GM23338 (cell line): ENCODE measurements around the gene NPDC1. TPM values are rescaled to one million over a fixed set of nuclear protein-coding genes. Genes with fewer than 3 reads are reported as not detected.

Experiments used
- ATAC-seq: fragments of 200-7000 bp; cut with Tn5 transposase; 3 replicates; pipeline ENCODE4 v1.9.1; 2020
- DNase-seq: peaks from one replicate; pipeline ENCODE4 v3.0.0-alpha.2; 2015; ENCODE audit warnings: low spot score
- H2AFZ ChIP-seq: fragments of 200-600 bp; sonication (generic); 2 replicates; pipeline ENCODE4 v1.8.0; 2016; ENCODE audit warnings: antibody characterized with exemption, mild to moderate bottlenecking, moderate library complexity
- H3F3A ChIP-seq: fragments of 200-600 bp; sonication (generic); replicated peaks from 2 replicates; pipeline ENCODE4 v1.8.0; 2017; ENCODE audit warnings: antibody characterized with exemption, mixed run types, low read depth
- H3K27ac ChIP-seq: fragments of 200-600 bp; sonication (generic); 2 replicates; pipeline ENCODE4 v1.6.1; 2016; ENCODE audit warnings: low read depth
- H3K27me3 ChIP-seq: fragments of 200-600 bp; sonication (generic); 2 replicates; pipeline ENCODE4 v1.8.0; 2016; ENCODE audit warnings: mild to moderate bottlenecking, mixed run types, moderate library complexity; ENCODE audit not compliant: insufficient read depth
- H3K36me3 ChIP-seq: fragments of 200-600 bp; sonication (generic); 2 replicates; pipeline ENCODE4 v1.8.0; 2016; ENCODE audit warnings: mild to moderate bottlenecking; ENCODE audit not compliant: insufficient read depth
- H3K4me1 ChIP-seq: fragments of 200-600 bp; sonication (generic); 2 replicates; pipeline ENCODE4 v1.8.0; 2016; ENCODE audit warnings: mild to moderate bottlenecking, moderate library complexity; ENCODE audit not compliant: insufficient read depth
- H3K4me2 ChIP-seq: fragments of 200-600 bp; sonication (generic); 2 replicates; pipeline ENCODE4 v1.7.1; 2017; ENCODE audit warnings: mixed run types
- H3K4me3 ChIP-seq: fragments of 200-600 bp; sonication (generic); 2 replicates; pipeline ENCODE4 v1.6.1; 2016; ENCODE audit warnings: mixed run types
- H3K79me2 ChIP-seq: fragments of 200-600 bp; sonication (generic); replicated peaks from 2 replicates; pipeline ENCODE4 v1.8.0; 2017; ENCODE audit warnings: mild to moderate bottlenecking; ENCODE audit not compliant: insufficient read depth
- H3K9me2 ChIP-seq: fragments of 200-600 bp; sonication (generic); 2 replicates; pipeline ENCODE4 v1.8.0; 2017; ENCODE audit not compliant: insufficient read depth
- H4K20me1 ChIP-seq: fragments of 200-600 bp; sonication (generic); replicated peaks from 2 replicates; pipeline ENCODE4 v1.8.0; 2017; ENCODE audit warnings: mild to moderate bottlenecking; ENCODE audit not compliant: insufficient read depth
- H3K27ac Mint-ChIP-seq: 2 replicates; pipeline ENCODE4 v1.8.0; 2020; ENCODE audit warnings: inconsistent platforms, mild to moderate bottlenecking, moderate library complexity, mixed read lengths
- H3K27me3 Mint-ChIP-seq: 3 replicates; pipeline ENCODE4 v1.8.0; 2022; ENCODE audit warnings: low read depth, mild to moderate bottlenecking, moderate library complexity, mixed read lengths, inconsistent platforms; ENCODE audit not compliant: insufficient read depth, poor library complexity
- H3K36me3 Mint-ChIP-seq: 3 replicates; pipeline ENCODE4 v1.8.0; 2021; ENCODE audit warnings: low read depth, mild to moderate bottlenecking, inconsistent platforms, moderate library complexity, mixed read lengths
- H3K4me1 Mint-ChIP-seq: 3 replicates; pipeline ENCODE4 v1.8.0; 2020; ENCODE audit warnings: mild to moderate bottlenecking, inconsistent platforms, mixed read lengths
- H3K4me3 Mint-ChIP-seq: 3 replicates; pipeline ENCODE4 v1.8.0; 2021; ENCODE audit warnings: moderate library complexity, mild to moderate bottlenecking, inconsistent platforms, mixed read lengths
- H3K9me3 Mint-ChIP-seq: 3 replicates; pipeline ENCODE4 v1.8.0; 2020; ENCODE audit warnings: moderate library complexity, mild to moderate bottlenecking, inconsistent platforms, mixed read lengths
- JUNB ChIP-seq: IDR thresholded peaks from one replicate; pipeline ENCODE4 v1.6.1; 2016; ENCODE audit warnings: antibody characterized with exemption; ENCODE audit not compliant: unreplicated experiment
- STAT1 ChIP-seq: IDR thresholded peaks from one replicate; pipeline ENCODE4 v1.6.1; 2016; ENCODE audit warnings: antibody characterized with exemption; ENCODE audit not compliant: unreplicated experiment
- ZNF114 ChIP-seq: fragments of 250-450 bp; sonication (Bioruptor Pico); IDR thresholded peaks from 2 replicates; pipeline ENCODE4 v1.5.0; 2020; ENCODE audit warnings: mild to moderate bottlenecking, moderate library complexity
- ZNF331 ChIP-seq: fragments of 250-450 bp; sonication (Bioruptor Pico); IDR thresholded peaks from 2 replicates; pipeline ENCODE4 v1.5.0; 2020; ENCODE audit warnings: low read depth, mild to moderate bottlenecking, moderate library complexity
- polyA plus RNA-seq: library from polyadenylated mRNA; unstranded; fragments of >200 nt; fragmentation: Nextera tagmentation; extraction: Ambion mirVana; gene quantifications from 2 replicates; pipeline ENCODE4 v1.2.1, GENCODE V29; 2016
- total RNA-seq: library from RNA; depleted of rRNA; stranded (reverse); fragments of >200 nt; shearing (Covaris generic); gene quantifications from 2 replicates; pipeline ENCODE4 v1.2.3, GENCODE V29; 2014
- TF ChIP-seq, protein P1 (sequence below), 2 experiments: fragments of 200-600 bp in 1 of 2; sonication (generic) in 1 of 2; conservative IDR thresholded peaks; 2 replicates each; pipeline versions ENCODE4 v1.5.1 to v1.6.1; 2016 to 2017; ENCODE audit warnings: antibody characterized with exemption in 2 of 2, low read depth in 2 of 2, mild to moderate bottlenecking in 2 of 2, moderate library complexity in 1 of 2

The NPDC1 gene
- total and polyA plus RNA-seq, 2 experiments from 2014 or later: 34.3 to 35.5 TPM

DNA sequence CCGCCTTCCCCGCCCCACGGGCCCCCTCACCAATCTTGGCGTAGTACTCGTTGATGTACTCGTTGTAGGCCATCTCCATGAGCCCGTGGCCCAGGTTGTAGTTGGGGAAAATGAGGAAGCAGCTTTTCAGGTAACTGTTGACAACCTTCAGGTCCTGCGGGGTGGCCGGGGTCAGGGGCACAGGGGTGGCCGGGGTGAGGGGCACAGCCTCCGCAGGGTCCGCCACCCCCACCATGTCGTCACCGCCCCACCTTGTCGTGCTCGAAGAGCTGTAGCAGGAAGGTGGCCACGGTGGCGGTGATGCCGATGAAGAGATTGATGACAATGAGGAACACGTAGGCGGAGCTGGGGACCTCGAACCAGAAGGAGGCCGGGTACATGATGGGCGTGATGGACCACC, 34.8 kb downstream of the NPDC1 start:
- Histone ChIP-seq H2AFZ (no peak overlapping the region), H3K9me2 (no peaks in the 10 kb centered on the region), H3K27ac (no peak overlapping the region), H3K27me3 (no peaks in the 10 kb centered on the region), H3K36me3 (no peaks in the 10 kb centered on the region), H3K79me2 (no peaks in the 10 kb centered on the region), H3F3A (no peaks in the 10 kb centered on the region), H3K4me2 (no peak overlapping the region), H3K4me1 (no peaks in the 10 kb centered on the region), H3K4me3 (no peak overlapping the region), H4K20me1 (no peaks in the 10 kb centered on the region)
- no peak for ATAC-seq
- TF ChIP-seq, protein P1, sequence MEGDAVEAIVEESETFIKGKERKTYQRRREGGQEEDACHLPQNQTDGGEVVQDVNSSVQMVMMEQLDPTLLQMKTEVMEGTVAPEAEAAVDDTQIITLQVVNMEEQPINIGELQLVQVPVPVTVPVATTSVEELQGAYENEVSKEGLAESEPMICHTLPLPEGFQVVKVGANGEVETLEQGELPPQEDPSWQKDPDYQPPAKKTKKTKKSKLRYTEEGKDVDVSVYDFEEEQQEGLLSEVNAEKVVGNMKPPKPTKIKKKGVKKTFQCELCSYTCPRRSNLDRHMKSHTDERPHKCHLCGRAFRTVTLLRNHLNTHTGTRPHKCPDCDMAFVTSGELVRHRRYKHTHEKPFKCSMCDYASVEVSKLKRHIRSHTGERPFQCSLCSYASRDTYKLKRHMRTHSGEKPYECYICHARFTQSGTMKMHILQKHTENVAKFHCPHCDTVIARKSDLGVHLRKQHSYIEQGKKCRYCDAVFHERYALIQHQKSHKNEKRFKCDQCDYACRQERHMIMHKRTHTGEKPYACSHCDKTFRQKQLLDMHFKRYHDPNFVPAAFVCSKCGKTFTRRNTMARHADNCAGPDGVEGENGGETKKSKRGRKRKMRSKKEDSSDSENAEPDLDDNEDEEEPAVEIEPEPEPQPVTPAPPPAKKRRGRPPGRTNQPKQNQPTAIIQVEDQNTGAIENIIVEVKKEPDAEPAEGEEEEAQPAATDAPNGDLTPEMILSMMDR (conservative IDR thresholded peaks at IDR 0.05; ENCODE audit: low read depth in 2 of 2): no peak
- TF ChIP-seq ZNF331 (CRISPR knock-in tag): no peak
- no peak for TF ChIP-seq JUNB
- TF ChIP-seq ZNF114 (CRISPR knock-in tag): no peak
- Mint-ChIP-seq H3K4me1 (no peaks in the 10 kb centered on the region), H3K36me3 (no peaks in the 10 kb centered on the region; the same call in 2 of the 3 replicates), H3K4me3 (no peak overlapping the region), H3K9me3 (peaks cover 2% of the 10 kb centered on the region), H3K27me3 (peaks cover 1% of the 10 kb centered on the region), H3K27ac (no peak overlapping the region)
- DNase-seq: no peak

DNA sequence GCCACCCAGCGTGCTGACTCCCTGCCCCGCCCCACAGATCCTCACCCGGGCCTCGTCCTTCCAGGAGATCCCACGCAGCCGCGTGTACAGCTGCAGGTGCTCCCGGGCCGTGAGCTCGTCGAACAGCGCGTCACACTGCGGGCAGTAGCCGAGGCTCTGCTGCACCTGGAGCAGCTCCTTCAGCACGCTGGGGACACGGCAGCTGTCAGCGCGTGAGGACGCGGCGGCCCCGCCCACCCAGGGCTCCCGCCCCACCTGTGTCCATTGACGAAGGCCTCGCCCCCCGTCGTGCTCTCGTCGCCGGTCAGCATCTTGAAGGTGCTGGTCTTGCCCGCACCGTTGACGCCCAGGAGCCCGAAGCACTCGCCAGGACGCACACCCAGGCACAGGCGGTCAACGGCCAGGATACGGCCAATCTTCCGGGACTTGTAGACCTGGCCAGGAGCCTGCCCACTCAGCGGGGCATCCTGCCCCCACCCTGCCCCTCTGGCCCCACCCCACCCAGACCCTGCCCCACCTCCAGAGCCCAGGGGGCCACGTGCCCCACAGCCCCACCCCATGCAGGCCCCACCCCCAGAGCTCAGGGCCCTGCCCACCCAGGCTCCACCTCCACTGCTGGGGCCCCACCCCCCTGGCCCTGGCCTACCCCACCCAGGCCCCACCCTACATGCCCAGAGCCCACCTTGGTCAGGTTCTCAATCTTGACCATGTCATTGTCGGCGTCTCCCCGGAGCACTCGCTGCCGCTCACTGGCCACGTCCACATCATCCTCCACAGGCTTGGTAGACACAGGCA, 35.8 kb downstream of the NPDC1 start:
- no peak for TF ChIP-seq STAT1
- no peak overlapping the region for H2AFZ ChIP-seq

DNA sequence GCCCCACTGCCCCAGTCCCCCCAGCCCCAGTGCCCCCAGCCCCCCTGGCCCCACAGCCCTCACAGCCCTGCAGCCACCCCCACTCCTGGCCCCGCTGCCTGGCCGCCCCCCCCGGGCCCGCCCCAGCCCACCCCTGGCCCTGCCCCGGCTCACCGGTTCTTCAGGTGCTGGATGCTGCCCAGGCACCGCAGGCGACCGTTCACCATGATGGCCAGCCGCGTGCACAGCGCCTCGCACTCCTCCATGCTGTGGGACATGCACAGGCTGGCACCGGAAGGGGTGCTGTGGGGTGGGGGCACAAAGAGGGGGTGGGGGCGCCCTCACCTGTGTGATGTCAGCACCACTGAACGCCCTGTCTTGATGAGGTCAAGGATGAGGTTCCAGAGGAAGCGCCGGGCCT, 36.8 kb downstream of the NPDC1 start:
- Mint-ChIP-seq H3K36me3 (peaks cover 6% of the 10 kb centered on the region; the same call in 2 of the 3 replicates), H3K4me1 (no peaks in the 10 kb centered on the region), H3K27ac (no peak overlapping the region), H3K27me3 (peaks cover 3% of the 10 kb centered on the region), H3K4me3 (no peak overlapping the region), H3K9me3 (peaks cover 19% of the 10 kb centered on the region)
- Histone ChIP-seq H3K27ac (no peak overlapping the region), H3K4me1 (no peaks in the 10 kb centered on the region), H3K36me3 (no peaks in the 10 kb centered on the region), H3K4me3 (no peak overlapping the region), H2AFZ (no peak overlapping the region), H3K27me3 (no peaks in the 10 kb centered on the region), H3K4me2 (no peak overlapping the region), H3K79me2 (no peaks in the 10 kb centered on the region), H4K20me1 (no peaks in the 10 kb centered on the region), H3F3A (no peaks in the 10 kb centered on the region), H3K9me2 (no peaks in the 10 kb centered on the region)
- TF ChIP-seq ZNF331 (CRISPR knock-in tag) (no peak), JUNB (no peak), STAT1 (no peak)
- TF ChIP-seq, protein P1 (conservative IDR thresholded peaks at IDR 0.05; ENCODE audit: low read depth in 2 of 2): no peak
- ATAC-seq (no peak), DNase-seq (no peak)

More for the DNA sequence above, 35.8 kb downstream of the NPDC1 start:
- Histone ChIP-seq H3K4me1 (no peaks in the 10 kb centered on the region), H3K9me2 (no peaks in the 10 kb centered on the region), H3F3A (no peaks in the 10 kb centered on the region), H3K4me2 (no peak overlapping the region), H3K79me2 (no peaks in the 10 kb centered on the region), H4K20me1 (no peaks in the 10 kb centered on the region), H3K27ac (no peak overlapping the region), H3K27me3 (no peaks in the 10 kb centered on the region), H3K4me3 (no peak overlapping the region), H3K36me3 (no peaks in the 10 kb centered on the region)
- no peak for DNase-seq
- Mint-ChIP-seq H3K4me1 (no peaks in the 10 kb centered on the region), H3K4me3 (no peak overlapping the region), H3K9me3 (peaks cover 10% of the 10 kb centered on the region), H3K27me3 (peaks cover 2% of the 10 kb centered on the region), H3K27ac (no peak overlapping the region), H3K36me3 (peaks cover under 1% of the 10 kb centered on the region; the same call in 1 of the 3 replicates)
- no peak for ATAC-seq
